ENCODE data around the gene AP1G2. TPM values are rescaled to one million over a fixed set of nuclear protein-coding genes. Genes with fewer than 3 reads are reported as not detected.

Gene AP1G2
- total and polyA plus RNA-seq, 2 of the 13 experiments (the other 11 are each of a cell fraction or from before 2014, with no cell fraction given) = 96.9 to 611 TPM

DNA sequence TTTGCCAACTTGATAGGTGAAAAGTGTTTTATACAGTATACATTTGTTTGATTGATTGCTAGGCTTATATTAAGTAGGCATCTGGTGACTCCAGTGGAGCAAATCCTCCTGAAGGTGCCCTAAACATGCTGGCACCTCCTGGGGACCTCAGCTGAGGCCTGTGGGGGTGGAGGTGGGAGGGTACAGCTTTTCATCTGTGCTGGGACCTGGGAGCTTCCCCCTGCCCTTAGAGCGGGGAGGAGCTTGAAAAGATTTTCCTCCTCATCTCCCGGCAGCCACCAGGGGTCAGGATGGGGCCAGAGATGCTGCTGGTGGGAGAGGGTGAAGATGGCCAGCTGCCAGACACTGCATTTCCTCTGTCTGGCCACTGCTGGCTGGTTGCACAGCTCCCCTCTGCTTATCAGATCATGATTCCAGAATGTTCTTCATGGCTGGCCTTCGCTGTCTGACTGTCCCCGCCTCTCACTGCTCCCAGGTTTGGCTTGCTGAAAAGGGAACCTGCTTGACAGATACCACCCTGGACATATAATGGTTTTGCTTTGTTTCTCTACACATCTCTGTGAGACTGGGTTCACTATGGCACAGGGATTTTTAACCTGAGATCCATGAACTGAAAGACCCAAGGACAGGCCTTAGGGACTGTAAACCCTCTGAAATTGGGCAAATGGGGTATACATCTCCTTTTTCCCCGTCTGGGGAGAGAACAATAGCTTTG is 21.4 kb upstream of the AP1G2 start (continued):
- TF ChIP-seq, protein P1, sequence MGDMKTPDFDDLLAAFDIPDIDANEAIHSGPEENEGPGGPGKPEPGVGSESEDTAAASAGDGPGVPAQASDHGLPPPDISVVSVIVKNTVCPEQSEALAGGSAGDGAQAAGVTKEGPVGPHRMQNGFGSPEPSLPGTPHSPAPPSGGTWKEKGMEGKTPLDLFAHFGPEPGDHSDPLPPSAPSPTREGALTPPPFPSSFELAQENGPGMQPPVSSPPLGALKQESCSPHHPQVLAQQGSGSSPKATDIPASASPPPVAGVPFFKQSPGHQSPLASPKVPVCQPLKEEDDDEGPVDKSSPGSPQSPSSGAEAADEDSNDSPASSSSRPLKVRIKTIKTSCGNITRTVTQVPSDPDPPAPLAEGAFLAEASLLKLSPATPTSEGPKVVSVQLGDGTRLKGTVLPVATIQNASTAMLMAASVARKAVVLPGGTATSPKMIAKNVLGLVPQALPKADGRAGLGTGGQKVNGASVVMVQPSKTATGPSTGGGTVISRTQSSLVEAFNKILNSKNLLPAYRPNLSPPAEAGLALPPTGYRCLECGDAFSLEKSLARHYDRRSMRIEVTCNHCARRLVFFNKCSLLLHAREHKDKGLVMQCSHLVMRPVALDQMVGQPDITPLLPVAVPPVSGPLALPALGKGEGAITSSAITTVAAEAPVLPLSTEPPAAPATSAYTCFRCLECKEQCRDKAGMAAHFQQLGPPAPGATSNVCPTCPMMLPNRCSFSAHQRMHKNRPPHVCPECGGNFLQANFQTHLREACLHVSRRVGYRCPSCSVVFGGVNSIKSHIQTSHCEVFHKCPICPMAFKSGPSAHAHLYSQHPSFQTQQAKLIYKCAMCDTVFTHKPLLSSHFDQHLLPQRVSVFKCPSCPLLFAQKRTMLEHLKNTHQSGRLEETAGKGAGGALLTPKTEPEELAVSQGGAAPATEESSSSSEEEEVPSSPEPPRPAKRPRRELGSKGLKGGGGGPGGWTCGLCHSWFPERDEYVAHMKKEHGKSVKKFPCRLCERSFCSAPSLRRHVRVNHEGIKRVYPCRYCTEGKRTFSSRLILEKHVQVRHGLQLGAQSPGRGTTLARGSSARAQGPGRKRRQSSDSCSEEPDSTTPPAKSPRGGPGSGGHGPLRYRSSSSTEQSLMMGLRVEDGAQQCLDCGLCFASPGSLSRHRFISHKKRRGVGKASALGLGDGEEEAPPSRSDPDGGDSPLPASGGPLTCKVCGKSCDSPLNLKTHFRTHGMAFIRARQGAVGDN (CRISPR knock-in tag; IDR thresholded peaks at IDR 0.05) = peak; percentile 100
- TF ChIP-seq HDAC2 (CRISPR knock-in tag; IDR thresholded peaks at IDR 0.05) (peak; percentile 93), CBX2 (IDR thresholded peaks at IDR 0.05; ENCODE audit: low read depth, low read length) (no peak), CBX2 (CRISPR knock-in tag; IDR thresholded peaks at IDR 0.05; ENCODE audit: low read depth) (no peak), NCOR1 (IDR thresholded peaks at IDR 0.05; ENCODE audit: borderline replicate concordance, low read length) (peak; percentile 66; the same call in 1 of the 2 replicates), SMC3 (IDR thresholded peaks at IDR 0.05; ENCODE audit: low read length) (peak; percentile 100), KLF13 (CRISPR knock-in tag; IDR thresholded peaks at IDR 0.05) (no peak), KLF16 (CRISPR knock-in tag; IDR thresholded peaks at IDR 0.05) (peak in 1 of 2 experiments; percentile 99; a peak in 2 of 4 replicates), ZNF598 (CRISPR knock-in tag; IDR thresholded peaks at IDR 0.05; ENCODE audit: borderline replicate concordance) (peak; percentile 95), KLF15 (CRISPR knock-in tag; IDR thresholded peaks at IDR 0.05; ENCODE audit: borderline replicate concordance) (no peak), CAMTA2 (CRISPR knock-in tag; IDR thresholded peaks at IDR 0.05; ENCODE audit: borderline replicate concordance) (peak; percentile 73; the same call in 1 of the 2 replicates), ZNF333 (CRISPR knock-in tag; IDR thresholded peaks at IDR 0.05; ENCODE audit: borderline replicate concordance) (peak; percentile 92; the same call in 1 of the 2 replicates), RFX1 (IDR thresholded peaks at IDR 0.05) (no peak), AHR (CRISPR knock-in tag; IDR thresholded peaks at IDR 0.05) (peak; percentile 90)
- TF ChIP-seq, protein P2, sequence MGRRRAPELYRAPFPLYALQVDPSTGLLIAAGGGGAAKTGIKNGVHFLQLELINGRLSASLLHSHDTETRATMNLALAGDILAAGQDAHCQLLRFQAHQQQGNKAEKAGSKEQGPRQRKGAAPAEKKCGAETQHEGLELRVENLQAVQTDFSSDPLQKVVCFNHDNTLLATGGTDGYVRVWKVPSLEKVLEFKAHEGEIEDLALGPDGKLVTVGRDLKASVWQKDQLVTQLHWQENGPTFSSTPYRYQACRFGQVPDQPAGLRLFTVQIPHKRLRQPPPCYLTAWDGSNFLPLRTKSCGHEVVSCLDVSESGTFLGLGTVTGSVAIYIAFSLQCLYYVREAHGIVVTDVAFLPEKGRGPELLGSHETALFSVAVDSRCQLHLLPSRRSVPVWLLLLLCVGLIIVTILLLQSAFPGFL (CRISPR knock-in tag; IDR thresholded peaks at IDR 0.05) = no peak
- TF ChIP-seq, protein P3, sequence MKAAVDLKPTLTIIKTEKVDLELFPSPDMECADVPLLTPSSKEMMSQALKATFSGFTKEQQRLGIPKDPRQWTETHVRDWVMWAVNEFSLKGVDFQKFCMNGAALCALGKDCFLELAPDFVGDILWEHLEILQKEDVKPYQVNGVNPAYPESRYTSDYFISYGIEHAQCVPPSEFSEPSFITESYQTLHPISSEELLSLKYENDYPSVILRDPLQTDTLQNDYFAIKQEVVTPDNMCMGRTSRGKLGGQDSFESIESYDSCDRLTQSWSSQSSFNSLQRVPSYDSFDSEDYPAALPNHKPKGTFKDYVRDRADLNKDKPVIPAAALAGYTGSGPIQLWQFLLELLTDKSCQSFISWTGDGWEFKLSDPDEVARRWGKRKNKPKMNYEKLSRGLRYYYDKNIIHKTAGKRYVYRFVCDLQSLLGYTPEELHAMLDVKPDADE (CRISPR knock-in tag; IDR thresholded peaks at IDR 0.05) = peak; percentile 77; the same call in 1 of the 2 replicates
- TF ChIP-seq, protein P4, sequence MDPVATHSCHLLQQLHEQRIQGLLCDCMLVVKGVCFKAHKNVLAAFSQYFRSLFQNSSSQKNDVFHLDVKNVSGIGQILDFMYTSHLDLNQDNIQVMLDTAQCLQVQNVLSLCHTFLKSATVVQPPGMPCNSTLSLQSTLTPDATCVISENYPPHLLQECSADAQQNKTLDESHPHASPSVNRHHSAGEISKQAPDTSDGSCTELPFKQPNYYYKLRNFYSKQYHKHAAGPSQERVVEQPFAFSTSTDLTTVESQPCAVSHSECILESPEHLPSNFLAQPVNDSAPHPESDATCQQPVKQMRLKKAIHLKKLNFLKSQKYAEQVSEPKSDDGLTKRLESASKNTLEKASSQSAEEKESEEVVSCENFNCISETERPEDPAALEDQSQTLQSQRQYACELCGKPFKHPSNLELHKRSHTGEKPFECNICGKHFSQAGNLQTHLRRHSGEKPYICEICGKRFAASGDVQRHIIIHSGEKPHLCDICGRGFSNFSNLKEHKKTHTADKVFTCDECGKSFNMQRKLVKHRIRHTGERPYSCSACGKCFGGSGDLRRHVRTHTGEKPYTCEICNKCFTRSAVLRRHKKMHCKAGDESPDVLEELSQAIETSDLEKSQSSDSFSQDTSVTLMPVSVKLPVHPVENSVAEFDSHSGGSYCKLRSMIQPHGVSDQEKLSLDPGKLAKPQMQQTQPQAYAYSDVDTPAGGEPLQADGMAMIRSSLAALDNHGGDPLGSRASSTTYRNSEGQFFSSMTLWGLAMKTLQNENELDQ (CRISPR knock-in tag; IDR thresholded peaks at IDR 0.05; ENCODE audit: borderline replicate concordance) = 0 out of 2 replicates have a peak, but pooled peaks have one; percentile 57
- TF ChIP-seq, protein P5, sequence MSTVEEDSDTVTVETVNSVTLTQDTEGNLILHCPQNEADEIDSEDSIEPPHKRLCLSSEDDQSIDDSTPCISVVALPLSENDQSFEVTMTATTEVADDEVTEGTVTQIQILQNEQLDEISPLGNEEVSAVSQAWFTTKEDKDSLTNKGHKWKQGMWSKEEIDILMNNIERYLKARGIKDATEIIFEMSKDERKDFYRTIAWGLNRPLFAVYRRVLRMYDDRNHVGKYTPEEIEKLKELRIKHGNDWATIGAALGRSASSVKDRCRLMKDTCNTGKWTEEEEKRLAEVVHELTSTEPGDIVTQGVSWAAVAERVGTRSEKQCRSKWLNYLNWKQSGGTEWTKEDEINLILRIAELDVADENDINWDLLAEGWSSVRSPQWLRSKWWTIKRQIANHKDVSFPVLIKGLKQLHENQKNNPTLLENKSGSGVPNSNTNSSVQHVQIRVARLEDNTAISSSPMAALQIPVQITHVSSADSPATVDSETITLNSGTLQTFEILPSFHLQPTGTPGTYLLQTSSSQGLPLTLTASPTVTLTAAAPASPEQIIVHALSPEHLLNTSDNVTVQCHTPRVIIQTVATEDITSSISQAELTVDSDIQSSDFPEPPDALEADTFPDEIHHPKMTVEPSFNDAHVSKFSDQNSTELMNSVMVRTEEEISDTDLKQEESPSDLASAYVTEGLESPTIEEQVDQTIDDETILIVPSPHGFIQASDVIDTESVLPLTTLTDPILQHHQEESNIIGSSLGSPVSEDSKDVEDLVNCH (CRISPR knock-in tag; IDR thresholded peaks at IDR 0.05) = peak; percentile 89; the same call in 1 of the 2 replicates
